Keratinocyte (primary cell): ENCODE data around the gene FBXW7. TPM values are rescaled to one million over a fixed set of nuclear protein-coding genes. Genes with fewer than 3 reads are reported as not detected.

Source experiments
- DNase-seq: peaks from one replicate; pipeline ENCODE4 v3.0.0-alpha.2; 2011; ENCODE audit warnings: low read depth, missing footprints, low spot score
- FAIRE-seq: peaks from 2 replicates; lab custom pipeline; 2011; peaks lifted over from hg19 to GRCh38; lab: Jason Lieb, UNC
- H2AFZ ChIP-seq: 2 replicates; pipeline ENCODE4 v1.6.0; 2012; ENCODE audit warnings: low read length, control low read depth, inconsistent platforms; ENCODE audit not compliant: control insufficient read depth
- H3K27ac ChIP-seq: 2 replicates; pipeline ENCODE4 v1.5.1; 2011; ENCODE audit warnings: low read length; ENCODE audit not compliant: control insufficient read depth, insufficient read depth
- H3K27me3 ChIP-seq: 3 replicates; pipeline ENCODE4 v1.6.0; 2011; ENCODE audit warnings: low read length; ENCODE audit not compliant: control insufficient read depth, insufficient read depth; ENCODE audit errors: extremely low read depth
- H3K36me3 ChIP-seq, 2 experiments: 2 replicates in 1 of 2; 3 replicates in 1 of 2; pipeline ENCODE4 v1.5.1; 2011; ENCODE audit warnings: low read length in 2 of 2, mild to moderate bottlenecking in 1 of 2; ENCODE audit not compliant: control insufficient read depth in 2 of 2, insufficient read depth in 2 of 2; ENCODE audit errors: extremely low read depth in 1 of 2
- H3K4me1 ChIP-seq: 3 replicates; pipeline ENCODE4 v1.5.1; 2011; ENCODE audit warnings: low read length; ENCODE audit not compliant: control insufficient read depth, insufficient read depth; ENCODE audit errors: extremely low read depth
- H3K4me2 ChIP-seq: 3 replicates; pipeline ENCODE4 v1.6.0; 2011; ENCODE audit warnings: low read depth, low read length; ENCODE audit not compliant: control insufficient read depth, insufficient read depth; ENCODE audit errors: extremely low read depth
- H3K4me3 ChIP-seq, 3 experiments: fragments of 200-600 bp in 1 of 3; sonication (generic) in 1 of 3; 2 replicates in 2 of 3; 3 replicates in 1 of 3; pipeline ENCODE4 v1.5.1; 2011 to 2016; ENCODE audit warnings: low read length in 3 of 3, mild to moderate bottlenecking in 3 of 3, control low read depth in 2 of 3, inconsistent platforms in 1 of 3, low read depth in 1 of 3, mixed read lengths in 1 of 3, mixed run types in 1 of 3, moderate library complexity in 1 of 3; ENCODE audit not compliant: control insufficient read depth in 2 of 3, insufficient read depth in 2 of 3; ENCODE audit errors: extremely low read depth in 1 of 3
- H3K79me2 ChIP-seq: 2 replicates; pipeline ENCODE4 v1.6.0; 2012; ENCODE audit warnings: low read length; ENCODE audit not compliant: control insufficient read depth, insufficient read depth
- H3K9ac ChIP-seq: 3 replicates; pipeline ENCODE4 v1.6.0; 2011; ENCODE audit warnings: low read length; ENCODE audit not compliant: control insufficient read depth, insufficient read depth; ENCODE audit errors: extremely low read depth
- H3K9me1 ChIP-seq: 3 replicates; pipeline ENCODE4 v1.6.0; 2011; ENCODE audit warnings: low read length; ENCODE audit not compliant: control insufficient read depth, insufficient read depth; ENCODE audit errors: extremely low read depth
- H3K9me3 ChIP-seq: 2 replicates; pipeline ENCODE4 v1.5.1; 2012; ENCODE audit warnings: low read depth, low read length; ENCODE audit not compliant: control insufficient read depth
- H4K20me1 ChIP-seq: 3 replicates; pipeline ENCODE4 v1.6.0; 2011; ENCODE audit warnings: low read length; ENCODE audit not compliant: control insufficient read depth, insufficient read depth; ENCODE audit errors: extremely low read depth
- EZH2 ChIP-seq: IDR thresholded peaks from one replicate; pipeline ENCODE4 v1.6.1; 2012; ENCODE audit warnings: inconsistent platforms, mild to moderate bottlenecking, low read length, moderate library complexity
- dilution Hi-C: fragments of 300-500 bp; cut with MboI; formaldehyde crosslinking; loops from one replicate; pipeline ENCODE4 v1.7.0; 2020; ENCODE audit warnings: low sequenced_read_pairs; ENCODE audit not compliant: extremely low pct_ligation_motif_present
- polyA plus RNA-seq, 5 experiments: library from polyadenylated mRNA; depleted of rRNA in 3 of 5; stranded (reverse) in 3 of 5; stranded (forward) in 1 of 5; unstranded in 1 of 5; fragments of >200 nt; gene quantifications; 1 replicate in 1 of 5; 2 replicates in 3 of 5; 3 replicates in 1 of 5; pipeline versions ENCODE4 v1.2.1 to v1.2.3, GENCODE V29; 2011 to 2012; ENCODE audit warnings: missing spikeins in 2 of 5, low read depth in 1 of 5, low replicate concordance in 1 of 5
- TF ChIP-seq, protein P1 (sequence below), 3 experiments: IDR thresholded peaks in 1 of 3; conservative IDR thresholded peaks in 1 of 3; optimal IDR thresholded peaks in 1 of 3; 2 replicates in 2 of 3; 3 replicates in 1 of 3; pipeline versions ENCODE3 to v1.5.1; 2011; ENCODE audit warnings: low read length in 3 of 3, mild to moderate bottlenecking in 3 of 3, moderate library complexity in 2 of 3, control low read depth in 1 of 3, inconsistent platforms in 1 of 3; ENCODE audit not compliant: insufficient read depth in 2 of 3; ENCODE audit errors: extremely low read depth in 1 of 3

Gene FBXW7
- polyA plus RNA-seq, 1 donor (not counting 4 experiments of a cell fraction or from before 2014, with no cell fraction given), result 39.6 TPM

DNA sequence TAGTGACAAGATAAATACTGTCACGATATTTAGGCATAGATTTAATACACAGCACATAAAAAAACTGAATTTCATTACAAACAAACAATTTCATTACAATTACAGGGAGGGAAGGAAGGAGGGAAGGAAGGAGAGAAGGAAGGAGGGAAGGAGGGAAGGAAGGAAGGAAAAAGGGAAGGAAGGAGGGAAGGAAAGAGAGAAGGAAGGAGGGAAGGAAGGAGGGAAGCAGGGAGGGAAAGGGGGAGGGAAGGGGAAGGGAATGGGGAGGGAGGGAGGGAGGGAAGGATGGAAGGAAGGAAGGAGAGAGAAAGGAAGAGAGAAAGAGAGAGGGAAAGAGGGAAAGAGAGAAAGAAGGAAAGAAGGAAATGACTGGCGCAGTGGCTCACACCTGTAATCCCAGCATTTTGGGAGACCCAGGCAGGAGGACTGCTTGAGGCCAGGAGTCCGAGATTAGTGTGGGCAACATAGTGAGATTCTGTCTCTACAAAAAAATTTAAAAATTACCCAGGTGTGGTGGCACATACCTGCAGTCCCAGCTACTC, 64.6 kb downstream of the FBXW7 start:
- TF ChIP-seq EZH2, result no peak
- TF ChIP-seq, protein P1, sequence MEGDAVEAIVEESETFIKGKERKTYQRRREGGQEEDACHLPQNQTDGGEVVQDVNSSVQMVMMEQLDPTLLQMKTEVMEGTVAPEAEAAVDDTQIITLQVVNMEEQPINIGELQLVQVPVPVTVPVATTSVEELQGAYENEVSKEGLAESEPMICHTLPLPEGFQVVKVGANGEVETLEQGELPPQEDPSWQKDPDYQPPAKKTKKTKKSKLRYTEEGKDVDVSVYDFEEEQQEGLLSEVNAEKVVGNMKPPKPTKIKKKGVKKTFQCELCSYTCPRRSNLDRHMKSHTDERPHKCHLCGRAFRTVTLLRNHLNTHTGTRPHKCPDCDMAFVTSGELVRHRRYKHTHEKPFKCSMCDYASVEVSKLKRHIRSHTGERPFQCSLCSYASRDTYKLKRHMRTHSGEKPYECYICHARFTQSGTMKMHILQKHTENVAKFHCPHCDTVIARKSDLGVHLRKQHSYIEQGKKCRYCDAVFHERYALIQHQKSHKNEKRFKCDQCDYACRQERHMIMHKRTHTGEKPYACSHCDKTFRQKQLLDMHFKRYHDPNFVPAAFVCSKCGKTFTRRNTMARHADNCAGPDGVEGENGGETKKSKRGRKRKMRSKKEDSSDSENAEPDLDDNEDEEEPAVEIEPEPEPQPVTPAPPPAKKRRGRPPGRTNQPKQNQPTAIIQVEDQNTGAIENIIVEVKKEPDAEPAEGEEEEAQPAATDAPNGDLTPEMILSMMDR (optimal IDR thresholded peaks at IDR 0.05 in 1 of 3, IDR thresholded peaks at IDR 0.05 in 1 of 3, conservative IDR thresholded peaks at IDR 0.05 in 1 of 3; ENCODE audit: extremely low read depth in 1 of 3, insufficient read depth in 2 of 3, low read length in 3 of 3), result no peak
- peaks cover 50% of the 10 kb centered on the region for H3K79me2 ChIP-seq

DNA sequence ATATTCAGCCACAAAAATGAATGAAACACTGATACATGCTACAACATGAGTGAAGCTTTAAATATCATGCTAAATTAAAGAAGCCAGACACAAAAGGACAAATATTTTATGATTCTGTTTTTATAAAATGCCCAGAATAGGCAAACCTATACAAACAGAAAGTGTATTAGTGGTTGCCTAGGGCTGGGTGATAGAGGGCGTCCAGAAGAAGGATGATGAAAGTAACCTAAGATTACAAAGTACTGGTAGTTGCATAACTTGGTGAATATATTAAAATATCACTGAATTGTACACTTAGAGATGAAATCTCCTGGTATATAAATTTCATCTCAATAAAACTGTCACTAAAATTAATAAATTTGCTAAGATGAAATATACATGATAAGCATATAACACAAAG, 67.5 kb downstream of the FBXW7 start:
- no peak for FAIRE-seq
- dilution Hi-C loops, result no loop called here
- Histone ChIP-seq H3K27ac (no peak overlapping the region), H3K4me3 (no peak overlapping the region), H3K4me1 (no peaks in the 10 kb centered on the region), H4K20me1 (no peaks in the 10 kb centered on the region), H3K9me1 (peaks cover 4% of the 10 kb centered on the region), H3K27me3 (no peaks in the 10 kb centered on the region), H3K9ac (no peak overlapping the region), H3K4me2 (no peak overlapping the region), H3K79me2 (peaks cover 39% of the 10 kb centered on the region), H2AFZ (no peak overlapping the region), H3K36me3 (no peaks in the 10 kb centered on the region), H3K9me3 (no peaks in the 10 kb centered on the region)
- no peak for DNase-seq
- TF ChIP-seq EZH2, result no peak
- TF ChIP-seq, protein P1 (optimal IDR thresholded peaks at IDR 0.05 in 1 of 3, IDR thresholded peaks at IDR 0.05 in 1 of 3, conservative IDR thresholded peaks at IDR 0.05 in 1 of 3; ENCODE audit: extremely low read depth in 1 of 3, insufficient read depth in 2 of 3, low read length in 3 of 3), result no peak

More for the DNA sequence above, 64.6 kb downstream of the FBXW7 start:
- DNase-seq (no peak), FAIRE-seq (no peak)
- no peak overlapping the region for H3K9ac ChIP-seq
- no peaks in the 10 kb centered on the region for H3K27me3 ChIP-seq
- dilution Hi-C loops, result no loop called here
- H3K4me3 ChIP-seq, result no peak overlapping the region
- H3K4me2 ChIP-seq, result no peak overlapping the region
- no peak overlapping the region for H2AFZ ChIP-seq
- H3K9me1 ChIP-seq, result peaks cover 4% of the 10 kb centered on the region
- no peaks in the 10 kb centered on the region for H3K9me3 ChIP-seq
- H3K27ac ChIP-seq, result no peak overlapping the region
- peaks cover 4% of the 10 kb centered on the region for H3K4me1 ChIP-seq
- H4K20me1 ChIP-seq, result no peaks in the 10 kb centered on the region
- no peaks in the 10 kb centered on the region for H3K36me3 ChIP-seq
